ENCODE results near the gene GADD45G.

Gene GADD45G

DNA sequence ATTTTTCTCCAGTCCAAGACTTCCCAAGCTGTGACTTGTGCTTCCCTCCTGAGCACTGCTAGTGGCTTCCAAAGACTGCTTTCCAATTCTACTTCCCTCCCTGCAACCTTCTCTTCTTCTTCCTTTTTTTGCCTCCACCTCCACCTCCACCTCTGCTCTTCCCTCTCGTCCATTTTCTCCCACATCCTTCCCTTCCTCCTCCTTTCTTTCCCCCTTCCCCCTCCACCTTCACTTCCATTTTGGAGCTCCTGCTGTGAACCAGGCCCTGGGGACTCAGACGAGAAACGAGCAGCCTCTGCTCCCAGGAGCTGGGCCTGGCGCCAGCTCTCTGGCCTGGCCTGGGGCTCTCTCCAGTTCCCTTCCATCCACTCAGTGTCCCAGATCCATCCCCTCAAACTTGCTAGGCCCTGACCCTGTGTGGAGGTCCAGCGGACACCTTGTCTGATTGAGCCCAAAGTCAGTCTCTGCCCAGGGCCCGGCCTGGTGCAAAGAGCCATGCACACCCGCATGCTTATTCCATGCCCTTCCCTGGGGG is 5.6 kb downstream of the GADD45G start:
- no peak for DNase-seq

DNA sequence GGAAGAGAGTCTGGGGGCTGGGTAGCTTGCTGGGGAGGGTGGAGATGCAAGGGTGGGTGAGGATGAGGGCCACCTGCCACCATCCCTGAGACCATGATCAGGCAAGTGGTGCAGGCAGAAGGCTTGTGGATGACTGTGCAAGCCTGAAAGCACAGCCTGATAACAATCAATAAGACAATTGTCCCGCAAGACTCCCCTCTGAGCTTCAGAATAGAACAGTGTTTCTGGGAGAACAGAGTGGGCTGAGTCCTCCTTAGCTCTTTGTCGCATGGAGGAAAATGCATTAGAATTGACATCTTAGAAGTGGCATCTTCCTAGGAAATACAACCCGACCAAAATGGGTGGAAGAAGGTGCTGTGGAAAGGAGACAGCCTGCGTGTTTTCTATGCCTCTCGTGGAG is 6.6 kb downstream of the GADD45G start:
- DNase-seq, result no peak

DNA sequence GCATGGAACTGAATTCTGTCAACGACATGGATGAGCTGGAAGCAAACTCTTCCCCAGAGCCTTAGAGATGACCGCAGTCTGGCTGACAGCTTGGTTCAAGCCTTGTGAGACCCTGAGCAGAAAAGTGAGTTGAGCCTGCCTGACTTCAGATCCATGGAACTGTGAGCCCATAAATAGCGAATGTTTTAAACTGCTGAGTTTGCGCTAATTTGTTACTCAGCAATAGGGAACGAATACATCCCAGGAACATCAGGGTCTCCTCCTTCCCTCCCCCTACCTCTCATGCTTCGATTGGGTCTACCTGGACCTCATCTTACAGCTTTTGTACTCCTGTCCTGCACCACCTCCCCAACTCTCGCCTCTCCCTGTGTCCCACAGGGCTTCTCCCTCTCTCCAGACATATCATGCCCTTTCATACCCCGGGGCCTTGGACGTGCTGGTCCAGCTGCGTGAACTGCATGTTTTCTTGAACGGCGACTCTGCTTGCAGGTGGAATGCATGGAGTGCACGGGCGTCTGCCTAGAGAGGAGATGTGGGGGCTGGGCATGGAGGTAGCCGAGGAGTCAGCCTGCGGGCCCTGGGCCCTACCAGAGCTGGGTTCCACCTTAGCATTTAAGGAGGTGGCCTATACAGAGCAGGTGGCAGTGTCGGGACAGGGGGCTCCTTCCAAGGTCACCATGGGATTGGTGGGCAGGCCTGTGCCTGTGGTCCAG is 7.9 kb downstream of the GADD45G start:
- no peak for DNase-seq

DNA sequence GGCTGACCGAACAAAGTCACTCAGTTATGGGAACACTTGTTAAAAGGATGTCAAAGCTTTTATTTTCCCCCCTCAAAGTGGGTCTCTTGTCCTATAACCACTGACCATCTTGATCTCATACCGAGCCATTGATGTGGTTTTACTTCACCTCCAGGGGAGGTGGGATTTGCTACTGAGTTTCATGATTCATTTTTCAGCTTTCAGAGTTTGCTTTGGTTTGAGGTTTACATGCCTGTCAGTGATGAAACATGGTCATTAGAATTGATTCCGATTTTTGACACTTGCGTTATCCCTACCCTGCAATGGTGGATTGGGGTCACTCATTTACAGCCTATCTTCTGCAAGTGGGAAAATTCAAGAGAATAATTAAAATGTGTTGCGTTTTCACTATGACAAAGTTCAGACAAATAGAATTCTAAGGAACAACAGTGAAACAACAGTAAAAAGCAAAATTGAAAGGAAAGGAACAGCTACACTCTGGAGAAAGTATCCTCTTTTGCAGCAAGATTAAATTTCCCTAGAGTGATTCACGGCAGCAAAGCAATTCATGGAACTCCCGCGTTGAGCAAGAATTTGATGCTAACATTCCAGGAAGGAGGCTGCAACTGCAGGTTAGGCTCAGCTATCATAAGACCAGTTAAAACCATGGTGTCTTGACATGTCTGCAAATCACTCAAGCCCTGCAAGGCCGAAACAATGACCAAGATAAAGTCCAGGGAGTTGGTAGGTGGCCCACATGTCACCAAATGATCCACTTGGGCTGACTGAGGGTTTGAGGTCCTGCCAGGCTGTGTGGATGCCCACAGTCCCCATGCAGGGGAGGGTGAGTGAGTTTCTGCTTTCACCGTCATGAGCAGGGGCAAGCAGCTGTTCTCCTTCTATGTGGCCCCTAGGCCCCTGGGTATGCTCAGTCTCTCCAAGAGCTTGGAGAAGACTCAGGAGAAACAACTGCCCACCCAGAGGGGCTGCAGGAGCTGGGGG is 9.4 kb downstream of the GADD45G start:
- DNase-seq, result no peak

DNA sequence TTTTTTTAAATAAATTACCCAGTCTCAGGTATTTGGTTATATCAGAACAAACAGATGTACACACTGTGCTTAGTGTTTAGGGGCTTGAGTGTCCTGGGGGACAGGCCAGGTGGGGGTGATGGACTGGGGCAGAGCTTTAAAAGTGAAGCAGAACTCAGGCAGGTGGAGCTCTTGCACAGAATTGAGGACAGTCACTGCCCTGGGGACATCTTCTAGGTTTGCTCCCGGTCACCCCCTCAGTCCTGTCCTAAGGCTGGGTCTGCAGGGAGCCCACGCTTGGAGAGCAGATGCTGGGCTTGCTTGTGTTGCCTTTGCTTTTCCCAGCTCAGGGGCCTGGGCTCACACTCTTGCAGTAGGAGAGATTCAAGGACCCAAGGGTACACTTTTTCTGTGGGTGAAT is 10.8 kb downstream of the GADD45G start:
- no peak for DNase-seq

DNA sequence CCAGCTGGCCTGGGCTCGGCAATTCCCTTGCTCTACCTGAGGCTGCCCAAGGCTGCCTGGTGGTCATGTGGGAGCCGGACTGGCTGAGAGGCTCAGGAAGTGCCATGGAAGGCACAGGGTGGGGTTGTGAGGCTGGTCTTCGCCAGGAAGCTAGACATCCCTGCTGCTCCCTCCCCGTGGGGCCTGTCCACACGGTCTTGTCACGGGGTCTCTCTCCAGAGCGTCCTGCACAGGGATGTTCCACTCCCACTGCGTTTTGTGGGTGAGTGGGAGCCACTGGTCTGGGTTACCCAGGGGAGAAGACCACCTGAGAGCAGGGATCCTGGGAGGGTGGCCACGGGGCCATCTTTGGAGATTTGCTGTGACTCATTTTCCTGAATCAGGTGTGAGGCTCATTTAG is 11.6 kb downstream of the GADD45G start:
- DNase-seq, result no peak

DNA sequence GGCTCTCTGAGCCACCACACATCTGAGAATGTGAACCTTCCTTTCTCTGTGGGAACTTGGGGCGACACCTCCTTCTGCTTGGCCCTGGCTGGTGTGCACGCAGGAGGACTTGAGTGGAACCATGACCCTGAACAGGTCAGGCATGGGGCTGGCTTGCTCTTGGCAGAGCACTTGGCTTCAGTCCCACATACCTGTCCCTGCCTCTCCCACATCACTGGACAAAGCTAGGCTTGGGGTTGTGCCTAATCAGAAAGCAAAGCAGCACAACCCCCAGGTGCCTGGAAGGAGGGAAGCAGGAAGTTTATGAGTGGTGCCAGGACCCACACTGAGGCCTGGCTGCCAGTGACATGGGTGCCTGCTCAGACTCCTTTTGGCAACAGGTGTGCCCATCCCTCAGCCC is 13.2 kb downstream of the GADD45G start:
- no peak for DNase-seq

DNA sequence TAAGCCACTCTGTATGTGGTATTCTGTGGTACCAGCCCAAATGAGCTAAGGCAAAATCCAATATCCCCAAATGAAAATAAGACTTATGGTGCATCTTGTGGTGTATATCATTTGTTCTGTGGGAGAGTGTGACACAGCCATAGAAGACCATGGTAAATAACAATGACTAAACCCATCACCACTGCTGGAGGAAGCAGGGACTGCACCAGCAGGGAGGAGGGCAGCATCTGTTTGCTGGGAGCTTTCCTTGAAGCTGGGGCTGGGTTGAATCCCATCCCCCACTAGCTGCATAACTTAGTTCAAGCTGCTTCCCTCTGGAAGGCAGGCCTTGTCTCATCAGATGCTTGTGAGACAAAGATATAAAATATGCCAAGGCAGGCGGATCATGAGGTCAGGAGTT is 14.2 kb downstream of the GADD45G start:
- DNase-seq, result no peak

DNA sequence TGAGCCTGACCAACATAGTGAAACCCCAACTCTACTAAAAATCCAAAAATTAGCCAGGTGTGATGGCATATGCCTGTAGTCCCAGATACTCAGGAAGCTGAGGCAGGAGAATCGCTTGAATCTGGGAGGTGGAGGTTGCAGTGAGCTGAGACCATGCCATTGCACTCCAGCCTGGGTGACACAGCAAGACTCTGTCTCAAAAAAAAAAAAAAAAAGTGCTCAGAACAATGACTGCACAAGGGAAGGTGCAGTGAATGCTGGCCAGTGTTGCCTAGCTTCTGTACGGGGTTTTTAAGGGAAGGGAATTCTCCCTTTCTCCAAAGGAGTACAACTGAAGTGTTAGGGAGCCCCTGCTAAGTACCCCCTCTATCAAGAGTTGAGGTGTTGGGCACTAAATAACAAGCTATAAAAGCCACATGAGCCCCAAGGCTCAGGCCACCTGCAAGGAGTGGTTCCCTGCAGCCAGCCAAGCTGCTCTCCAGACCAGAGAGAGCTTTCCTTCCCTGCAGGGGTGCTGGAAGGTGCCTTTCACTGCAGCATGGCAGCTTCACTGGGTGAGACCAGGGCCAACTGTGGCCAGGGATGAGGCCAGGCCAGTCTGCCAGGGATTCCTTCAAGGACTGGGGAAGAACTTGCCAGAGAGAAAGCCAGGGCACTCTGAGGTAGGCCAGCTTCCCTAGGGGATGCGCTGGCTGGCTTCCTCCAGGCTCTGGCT is 14.8 kb downstream of the GADD45G start:
- no peak for DNase-seq

DNA sequence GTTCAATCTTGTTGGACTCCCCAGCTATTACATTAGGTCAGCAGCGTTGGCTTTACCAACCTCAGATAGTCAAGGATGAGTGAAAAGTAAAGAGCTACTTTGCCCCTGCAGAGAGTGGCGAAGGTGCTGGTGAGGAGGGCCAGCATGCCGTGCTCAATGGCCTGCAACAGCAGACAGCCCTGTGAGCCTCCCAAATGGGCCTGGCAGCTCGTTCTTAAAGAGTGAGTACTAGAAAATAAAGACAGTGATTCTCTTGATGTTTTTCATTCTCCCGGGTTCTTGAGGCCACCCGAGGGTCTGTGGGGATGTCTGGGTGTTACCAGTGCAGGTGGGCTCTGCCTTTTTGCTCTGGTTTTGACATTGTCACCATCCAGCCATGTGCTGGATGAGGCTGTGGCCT is 16.2 kb downstream of the GADD45G start:
- DNase-seq, result no peak

DNA sequence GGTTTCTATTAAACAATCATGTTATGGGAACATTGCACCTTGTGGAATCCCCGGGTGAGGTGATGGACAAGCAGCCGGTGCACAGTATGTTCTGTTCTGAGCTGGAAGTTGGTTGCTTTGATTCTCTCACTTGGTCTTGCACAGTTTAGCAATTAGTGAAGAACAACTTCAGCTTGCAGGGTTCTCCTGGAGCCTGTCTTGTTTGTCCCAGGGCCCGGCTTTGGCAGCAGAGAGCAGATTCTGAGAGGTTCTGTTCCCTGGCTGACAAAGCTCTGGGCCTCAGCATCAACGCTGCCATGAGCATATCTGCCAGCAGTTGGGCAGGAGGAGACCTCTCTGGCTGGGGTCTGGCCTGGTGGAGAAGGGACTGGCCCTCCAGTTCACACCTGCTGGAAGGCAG is 16.9 kb downstream of the GADD45G start:
- no peak for DNase-seq

DNA sequence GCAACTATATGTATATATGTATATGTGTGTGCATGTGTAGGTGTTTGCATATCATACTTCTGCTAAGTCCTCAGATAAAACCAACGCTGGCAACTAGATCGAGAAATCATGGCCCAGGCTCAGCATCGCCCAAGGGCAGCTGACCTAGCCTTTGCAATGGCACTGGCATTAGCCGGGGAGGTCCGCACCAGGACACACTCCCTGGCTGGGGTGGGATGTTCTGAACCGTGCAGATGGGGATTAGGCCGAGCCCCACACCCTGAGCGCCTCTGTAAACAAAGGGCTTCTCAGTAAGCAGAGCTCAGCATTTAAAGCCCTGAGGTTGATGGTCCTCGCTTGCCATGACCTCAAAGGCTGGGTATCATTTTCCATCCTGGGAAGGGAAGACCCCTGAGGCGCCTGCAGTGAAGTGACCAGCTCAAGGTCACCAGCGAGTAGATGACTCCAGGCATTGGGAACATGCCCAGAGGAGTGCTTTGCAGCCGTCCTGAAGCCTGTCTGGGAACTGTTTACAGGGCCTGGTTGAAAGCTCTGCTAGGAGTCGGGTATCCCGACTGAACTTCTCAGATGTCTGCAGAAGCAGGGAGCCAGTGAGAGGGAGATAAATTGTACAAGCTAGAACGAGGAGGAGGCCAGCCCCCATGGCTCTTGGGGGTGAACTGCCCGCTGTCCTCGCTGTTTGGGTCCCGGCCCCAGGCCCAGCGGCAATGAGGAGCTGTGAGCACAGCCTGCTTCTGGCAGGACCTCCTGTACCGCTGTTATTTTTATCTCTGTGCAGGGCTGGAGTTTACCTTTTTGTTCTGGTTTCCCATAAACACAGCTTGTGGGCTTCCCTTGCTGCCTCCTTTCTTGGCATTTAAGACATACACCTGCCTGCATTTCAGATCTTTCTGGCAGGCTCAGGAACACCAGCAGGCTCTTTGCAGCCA is 18.4 kb downstream of the GADD45G start:
- no peak for DNase-seq

DNA sequence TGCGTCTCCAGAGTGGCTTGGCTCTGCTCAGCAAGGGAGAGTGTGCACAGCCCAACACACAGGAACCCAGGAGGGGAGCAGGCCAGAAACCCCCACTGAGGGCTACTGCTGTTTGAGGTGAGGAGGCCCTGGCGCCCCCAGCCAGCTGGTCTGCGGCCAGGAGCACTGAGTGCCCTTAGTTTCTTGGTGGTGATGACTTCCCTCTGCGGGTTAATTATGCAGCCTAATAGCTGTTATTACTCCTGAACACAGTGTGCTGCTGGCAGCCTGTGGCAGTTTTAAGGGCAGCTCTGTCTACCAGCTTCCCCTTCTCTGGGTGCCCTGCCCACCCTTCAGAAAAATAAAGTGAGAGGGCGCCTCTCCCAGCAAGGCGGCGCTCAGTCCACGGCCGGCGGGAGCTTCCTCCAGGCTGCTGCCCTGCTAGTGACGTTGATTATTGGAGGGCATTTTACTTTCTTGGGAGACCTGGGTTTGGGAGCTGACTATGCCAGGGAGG is 19.2 kb downstream of the GADD45G start:
- DNase-seq, result no peak

DNA sequence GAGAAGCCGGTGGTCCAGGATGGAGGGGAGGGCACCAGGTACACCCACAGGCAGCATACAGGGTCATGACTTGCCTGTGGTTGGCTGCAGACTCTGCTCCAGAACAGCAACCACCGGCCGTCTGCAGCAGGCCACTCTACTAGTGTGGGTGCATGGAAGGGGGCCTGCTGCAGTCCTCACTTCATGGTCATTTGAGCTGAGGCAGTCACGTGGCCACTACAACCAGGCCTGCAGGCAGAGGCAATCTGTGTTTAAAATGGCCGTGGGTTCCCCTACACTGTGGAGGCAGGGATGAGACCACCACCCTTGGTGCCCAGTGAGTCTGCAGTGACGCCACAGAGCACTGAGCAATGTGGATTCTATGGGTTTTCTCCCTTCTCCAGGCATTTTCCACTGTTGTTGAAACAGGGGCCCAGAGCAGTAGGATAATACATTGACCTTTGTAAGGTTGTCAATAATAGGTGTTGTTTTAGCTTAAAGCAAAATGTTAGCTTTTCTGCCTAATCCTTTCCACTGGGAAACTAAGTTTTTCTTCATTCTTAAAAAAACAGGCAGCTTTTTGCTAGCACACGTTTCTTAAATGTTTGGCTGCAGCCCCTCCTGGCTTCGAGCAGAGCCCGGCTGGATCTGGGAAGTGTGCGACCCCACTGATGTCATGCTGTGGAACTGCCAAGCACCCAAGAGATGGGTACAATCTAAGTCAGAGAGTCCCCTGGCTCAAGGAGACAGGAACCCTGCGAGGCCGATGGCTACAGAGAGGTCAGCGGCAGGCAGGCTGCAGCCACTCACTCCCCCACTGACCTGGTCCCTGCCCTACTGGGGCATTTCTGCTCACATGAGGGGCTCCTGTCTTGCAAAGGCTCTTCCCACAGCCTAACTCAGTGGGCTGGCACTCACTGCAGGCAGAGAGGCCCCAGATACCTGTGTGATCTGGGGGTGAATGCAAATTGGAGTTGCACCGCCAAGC is 21.2 kb downstream of the GADD45G start:
- DNase-seq, result no peak

DNA sequence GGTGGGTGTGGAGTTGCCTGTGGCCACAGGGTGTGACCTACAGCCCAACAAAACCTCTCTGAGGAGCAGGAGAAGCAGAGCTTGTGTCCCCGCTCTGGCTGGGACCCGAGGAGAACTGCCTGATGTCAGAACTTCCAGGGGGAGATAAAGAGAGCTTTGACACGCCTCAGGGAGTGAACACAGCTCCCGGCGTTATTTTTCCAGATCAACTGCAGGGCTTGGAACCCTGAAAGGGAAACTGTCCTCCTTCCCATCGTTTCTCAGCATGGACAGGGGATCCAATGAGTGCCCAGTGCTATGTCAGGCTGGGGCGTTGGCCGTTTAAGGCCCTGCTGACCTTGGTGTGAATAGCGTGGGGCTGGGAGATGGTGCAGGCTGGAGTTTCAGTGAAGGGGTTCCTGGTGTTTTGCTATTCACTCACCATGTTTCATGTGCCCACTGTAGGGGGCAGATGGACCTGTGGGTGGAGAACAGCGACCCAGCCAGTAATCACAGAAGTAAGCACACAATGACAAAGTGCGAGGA is 22.0 kb downstream of the GADD45G start:
- no peak for DNase-seq

DNA sequence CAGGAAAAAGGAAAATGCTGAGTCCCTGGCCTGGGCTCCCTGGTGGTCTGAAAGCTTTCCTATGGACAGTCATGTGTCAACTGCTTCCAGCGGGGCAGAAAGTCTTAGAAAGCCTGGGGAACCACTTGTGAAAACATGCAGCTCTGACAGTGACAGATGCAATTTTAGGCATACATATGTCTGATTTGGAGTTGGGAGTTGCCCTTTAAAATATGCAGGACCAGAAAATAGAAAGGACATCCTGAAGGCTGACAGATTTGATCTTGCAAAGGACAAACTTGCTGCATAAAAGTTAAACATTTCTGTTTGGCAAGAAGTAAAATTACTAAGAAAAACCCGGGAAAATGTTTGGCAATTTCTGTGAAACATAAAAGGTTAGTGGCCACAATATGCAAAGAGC is 23.8 kb downstream of the GADD45G start:
- no peak for DNase-seq

DNA sequence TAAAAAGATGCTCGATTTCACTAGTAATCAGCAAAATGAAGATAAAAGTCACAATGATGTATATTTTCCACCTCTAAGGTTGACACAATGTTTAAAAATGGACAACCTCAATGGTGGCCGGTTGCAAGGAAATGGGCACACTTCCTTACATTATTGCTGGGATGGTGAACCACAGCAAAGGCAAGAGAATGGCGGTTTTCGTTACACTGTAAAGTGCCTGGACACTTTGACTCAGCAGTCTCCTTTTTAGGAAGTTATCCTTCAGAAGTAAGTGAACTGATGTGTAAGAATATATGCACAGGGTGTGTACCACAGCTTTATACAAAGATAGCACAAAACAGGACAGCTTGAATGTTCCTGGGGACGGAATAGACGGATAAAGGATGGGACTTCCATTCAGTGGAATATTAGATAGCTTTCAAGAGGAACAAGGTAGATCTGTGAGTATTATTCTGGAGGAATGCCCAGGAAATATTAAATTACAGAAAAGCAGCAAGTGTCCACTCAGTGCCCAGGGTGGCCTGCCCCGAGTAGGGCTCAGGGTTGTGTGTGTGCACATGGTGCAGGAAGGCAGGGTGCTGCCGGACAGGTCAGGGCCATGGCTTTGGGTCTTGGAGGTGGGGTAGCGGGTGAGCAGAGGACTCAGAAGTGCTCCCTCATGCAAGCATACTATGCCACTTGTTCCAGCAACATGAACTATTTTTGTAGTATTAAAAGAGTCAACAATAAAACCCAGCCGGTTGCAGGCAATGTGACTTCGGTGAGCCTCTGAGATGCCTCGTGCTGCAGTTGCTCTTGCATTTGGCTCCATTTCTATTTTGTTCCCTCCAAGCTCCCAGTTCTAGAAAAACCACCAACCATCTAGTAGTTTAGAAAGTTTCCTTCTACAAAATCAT is 24.5 kb downstream of the GADD45G start:
- DNase-seq, result no peak

DNA sequence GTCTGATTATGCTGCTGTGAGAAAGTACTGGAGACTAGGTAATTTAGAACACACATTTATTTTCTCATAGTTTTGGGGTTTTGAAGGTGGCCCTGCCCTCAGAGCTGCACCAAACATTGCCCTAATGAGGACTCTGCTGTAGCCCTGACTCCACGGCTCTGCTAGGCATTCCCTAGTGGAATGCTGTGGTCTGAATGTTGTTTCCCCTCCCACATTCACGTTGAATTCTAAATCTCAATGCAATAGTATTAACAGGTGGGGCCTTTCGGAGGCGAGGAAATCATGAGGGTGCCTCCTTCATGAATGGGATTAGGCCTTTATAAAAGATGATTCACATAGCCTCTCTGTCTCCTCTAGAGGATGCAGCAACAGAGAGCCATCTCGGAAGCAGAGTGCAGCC is 25.7 kb downstream of the GADD45G start:
- no peak for DNase-seq

DNA sequence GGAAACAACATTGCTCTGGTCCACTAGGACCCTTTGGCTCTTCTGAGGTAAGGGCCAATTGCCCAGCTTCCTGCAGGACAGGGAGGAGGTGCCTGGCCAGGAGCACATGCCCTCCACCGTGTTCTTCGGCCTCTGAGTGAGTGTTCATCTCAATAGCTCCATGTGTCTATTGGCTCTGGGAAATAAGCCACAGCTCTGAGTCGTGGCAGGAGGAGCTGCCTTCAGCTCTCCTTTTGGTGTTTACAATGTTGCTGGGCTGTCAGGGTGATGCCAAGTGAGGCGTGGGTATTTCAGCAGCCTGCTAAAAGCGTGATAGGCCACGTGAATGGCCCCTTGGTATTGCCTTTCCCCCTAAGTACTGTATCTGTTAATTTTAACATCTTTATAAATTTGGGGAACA is 26.6 kb downstream of the GADD45G start:
- no peak for DNase-seq
